Neural progenitor cell (in vitro differentiated cells): ENCODE data around the gene CUBN.

ENCODE experiments used
- CTCF ChIP-seq: fragments of 200-600 bp; sonication (generic); IDR thresholded peaks from 2 replicates; pipeline ENCODE4 v1.5.1; 2017; ENCODE audit warnings: antibody characterized with exemption, mild to moderate bottlenecking
- EZH2 ChIP-seq: fragments of 200-600 bp; sonication (generic); IDR thresholded peaks from 2 replicates; pipeline ENCODE4 v1.6.1; 2017; ENCODE audit warnings: antibody characterized with exemption, mild to moderate bottlenecking, moderate library complexity
- EZH2phosphoT487 ChIP-seq: fragments of 200-600 bp; sonication (generic); IDR thresholded peaks from 2 replicates; pipeline ENCODE4 v1.6.1; 2017; ENCODE audit warnings: antibody characterized with exemption

- TF ChIP-seq EZH2phosphoT487 (no peak), EZH2 (no peak), CTCF (no peak)
Observed at GRCh38 chr10:17176091-17176490, 46.5 kb upstream of the CUBN start.
